Vagina (tissue), 2 donors: ENCODE measurements around the gene ASAP2. TPM values are rescaled to one million over a fixed set of nuclear protein-coding genes. Genes with fewer than 3 reads are reported as not detected.
A peak's percentile ranks its signal among the peaks of the same experiment; 100 is the strongest.
"Not testable (repeated sequence)": the region's sequence is repeated elsewhere in the genome, so short reads cannot be mapped to it uniquely, and the experiment has no call there.

Experiments used
- DNase-seq, 2 donors: peaks; one replicate each; pipeline ENCODE4 v3.0.0-alpha.2; 2017; ENCODE audit errors: extremely low spot score in 2 of 2
- H3K27ac ChIP-seq: fragments of 200-600 bp; sonication (generic); one replicate; pipeline ENCODE4 v1.5.1; 2019
- H3K27me3 ChIP-seq: fragments of 200-600 bp; sonication (generic); one replicate; pipeline ENCODE4 v1.5.1; 2019
- H3K36me3 ChIP-seq, 2 donors: fragments of 200-600 bp; sonication (generic); one replicate each; pipeline ENCODE4 v1.5.1; 2017 to 2019
- H3K4me1 ChIP-seq: fragments of 200-600 bp; sonication (generic); one replicate; pipeline ENCODE4 v1.5.1; 2019
- H3K4me3 ChIP-seq, 2 donors: fragments of 200-600 bp; sonication (generic); 1 replicate in 1 of 2; 2 replicates in 1 of 2; pipeline ENCODE4 v1.5.1; 2016 to 2019
- H3K9me3 ChIP-seq: fragments of 200-600 bp; sonication (generic); one replicate; pipeline ENCODE4 v1.5.1; 2019
- CTCF ChIP-seq, 3 experiments: fragments of 450-650 bp in 2 of 3; fragments of 200-600 bp in 1 of 3; sonication (generic) in 1 of 3; IDR thresholded peaks; one replicate each; pipeline ENCODE4 v1.5.1; 2017 to 2019; ENCODE audit warnings: antibody characterized with exemption in 3 of 3, mild to moderate bottlenecking in 2 of 3, moderate library complexity in 2 of 3
- POLR2A ChIP-seq, 2 donors: fragments of 450-650 bp; IDR thresholded peaks; one replicate each; pipeline ENCODE4 v1.6.1; 2017; ENCODE audit warnings: antibody characterized with exemption in 2 of 2, mild to moderate bottlenecking in 2 of 2, moderate library complexity in 2 of 2
- POLR2AphosphoS5 ChIP-seq, 2 donors: sonication (generic); formaldehyde crosslinking; IDR thresholded peaks; one replicate each; pipeline ENCODE4 v1.9.0; 2017; ENCODE audit warnings: antibody characterized with exemption in 2 of 2, mild to moderate bottlenecking in 2 of 2, low read depth in 1 of 2; ENCODE audit not compliant: insufficient read depth in 1 of 2
- intact Hi-C: fragments of 100-400 bp; cut with DNase I; formaldehyde crosslinking; loops from one replicate; pipeline ENCODE4 v1.15.1; 2023
- total RNA-seq: library from RNA; depleted of rRNA; stranded (reverse); fragments of >200 nt; gene quantifications from one replicate; pipeline ENCODE4 v1.2.3, GENCODE V29; 2016

Gene ASAP2
- total RNA-seq, 1 donor from 2014 or later: 36.3 TPM

DNA sequence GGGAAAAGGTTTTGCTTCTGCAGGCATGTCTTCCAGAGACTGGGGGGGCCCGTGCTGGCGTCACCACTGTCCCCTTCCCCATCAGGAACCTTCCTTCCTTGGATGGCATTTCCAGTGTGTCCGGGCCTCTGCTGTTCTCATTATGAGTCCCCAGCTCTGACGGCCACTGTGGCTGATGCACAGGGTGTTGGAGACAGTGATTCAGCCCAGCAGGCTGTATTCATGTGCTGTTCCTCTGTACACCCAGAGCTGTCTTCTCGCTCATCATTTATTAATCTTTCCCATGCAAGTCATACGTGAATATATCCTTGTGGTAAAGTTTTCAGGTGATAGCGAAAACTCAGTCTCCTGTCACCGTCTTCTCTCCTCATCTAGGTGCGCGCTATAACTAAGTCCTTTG, 57.7 kb downstream of the ASAP2 start:
- Histone ChIP-seq H3K9me3 (no peaks in the 10 kb centered on the region), H3K4me3 (no peak overlapping the region), H3K4me1 (peaks cover 52% of the 10 kb centered on the region), H3K36me3 (no peaks in the 10 kb centered on the region), H3K27ac (peak overlapping the region; percentile 90), H3K27me3 (no peaks in the 10 kb centered on the region)
- no peak for DNase-seq
- intact Hi-C loops: loop anchor here (10.0 kb wide), 1 partner anchor 50 kb away; no protein-coding TSS in a partner anchor
- TF ChIP-seq POLR2AphosphoS5 (IDR thresholded peaks at IDR 0.05; ENCODE audit: insufficient read depth in 1 of 2, low read depth in 1 of 2): no peak
- no peak for TF ChIP-seq POLR2A (IDR thresholded peaks at IDR 0.05)
- no peak for TF ChIP-seq CTCF (IDR thresholded peaks at IDR 0.05)

DNA sequence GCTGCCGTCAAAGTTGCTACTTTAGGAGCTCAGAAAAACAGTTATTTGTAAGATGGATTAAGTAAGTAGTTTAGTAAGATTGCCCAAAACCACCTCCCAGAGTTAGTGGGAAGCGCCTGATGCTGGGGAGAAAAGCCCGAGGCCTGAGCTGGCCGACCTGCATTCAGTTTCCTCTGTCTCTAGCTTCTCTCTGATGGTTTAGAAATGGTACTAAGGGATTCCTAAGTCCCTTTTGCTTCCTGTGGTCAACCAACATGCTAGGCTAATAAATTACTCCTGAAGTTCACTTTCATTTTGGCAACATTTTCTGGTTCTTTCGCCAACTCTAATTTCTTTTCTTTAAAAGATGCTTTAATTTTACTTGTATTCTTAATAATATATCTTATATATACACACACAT, 60.1 kb downstream of the ASAP2 start:
- no peak for DNase-seq
- H3K4me1 ChIP-seq: peaks cover 28% of the 10 kb centered on the region
- TF ChIP-seq CTCF (IDR thresholded peaks at IDR 0.05): no peak
- no peak for TF ChIP-seq POLR2A (IDR thresholded peaks at IDR 0.05)
- TF ChIP-seq POLR2AphosphoS5 (IDR thresholded peaks at IDR 0.05; ENCODE audit: insufficient read depth in 1 of 2, low read depth in 1 of 2): no peak

GRCh38 chr2:9267286-9267685, 60.7 kb downstream of the ASAP2 start:
- H3K4me1 ChIP-seq: peaks cover 23% of the 10 kb centered on the region
- H3K4me3 ChIP-seq, H3K27me3 ChIP-seq, H3K9me3 ChIP-seq, H3K27ac ChIP-seq, DNase-seq, H3K36me3 ChIP-seq: not testable (repeated sequence)
- intact Hi-C loops: loop anchor here (10.0 kb wide), 1 partner anchor 48 kb away; no protein-coding TSS in a partner anchor

More for the DNA sequence above, 60.1 kb downstream of the ASAP2 start:
- Histone ChIP-seq H3K9me3 (no peaks in the 10 kb centered on the region), H3K27me3 (no peaks in the 10 kb centered on the region), H3K4me3 (no peak overlapping the region), H3K36me3 (no peaks in the 10 kb centered on the region), H3K27ac (no peak overlapping the region)
- intact Hi-C loops: loop anchor here (10.0 kb wide), 1 partner anchor 48 kb away; no protein-coding TSS in a partner anchor

DNA sequence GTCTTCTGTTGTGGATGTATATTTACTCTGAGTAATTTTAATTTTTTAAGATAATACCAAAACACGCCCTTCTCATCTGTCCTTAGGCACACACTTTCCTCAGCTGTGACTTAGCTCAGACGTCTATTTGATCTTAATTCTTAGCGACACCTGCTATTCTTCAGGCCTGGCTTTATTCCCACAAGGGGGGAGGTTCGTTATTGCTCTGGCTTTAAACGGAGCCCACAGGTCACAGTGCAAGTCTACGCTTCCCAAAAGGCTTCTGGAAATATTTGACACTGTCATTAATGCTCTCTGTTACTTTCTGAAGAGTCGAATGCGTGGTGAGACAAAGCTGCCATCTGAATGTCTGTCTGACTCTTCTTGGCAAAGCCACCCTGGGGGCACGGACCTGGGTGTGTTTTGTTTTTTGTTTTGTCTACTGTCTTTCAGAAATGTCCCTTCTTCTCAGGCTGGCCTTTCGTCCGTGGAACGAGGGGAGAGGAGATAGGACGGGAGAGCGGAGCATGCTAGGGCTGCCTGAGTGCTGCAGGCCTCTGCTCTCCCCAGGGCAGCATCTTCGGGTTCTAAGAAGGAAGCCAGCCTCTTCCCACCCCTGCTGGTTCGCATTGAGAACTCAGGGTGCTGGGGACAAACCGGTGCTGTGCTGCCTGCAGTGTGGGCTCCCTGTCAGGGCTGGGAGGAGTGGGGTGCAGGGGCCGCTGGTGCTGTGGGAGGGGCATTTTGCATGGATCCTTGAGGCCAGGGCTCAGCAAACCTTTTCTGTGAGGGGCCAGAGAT, 61.9 kb downstream of the ASAP2 start:
- Histone ChIP-seq H3K27ac (no peak overlapping the region), H3K27me3 (no peaks in the 10 kb centered on the region), H3K4me1 (peaks cover 11% of the 10 kb centered on the region), H3K4me3 (no peak overlapping the region), H3K9me3 (no peaks in the 10 kb centered on the region), H3K36me3 (no peaks in the 10 kb centered on the region)
- intact Hi-C loops: loop anchor here (10.0 kb wide), 1 partner anchor 46 kb away; no protein-coding TSS in a partner anchor
- TF ChIP-seq CTCF (IDR thresholded peaks at IDR 0.05): no peak
- TF ChIP-seq POLR2AphosphoS5 (IDR thresholded peaks at IDR 0.05; ENCODE audit: insufficient read depth in 1 of 2, low read depth in 1 of 2): no peak
- TF ChIP-seq POLR2A (IDR thresholded peaks at IDR 0.05): no peak
- no peak for DNase-seq

DNA sequence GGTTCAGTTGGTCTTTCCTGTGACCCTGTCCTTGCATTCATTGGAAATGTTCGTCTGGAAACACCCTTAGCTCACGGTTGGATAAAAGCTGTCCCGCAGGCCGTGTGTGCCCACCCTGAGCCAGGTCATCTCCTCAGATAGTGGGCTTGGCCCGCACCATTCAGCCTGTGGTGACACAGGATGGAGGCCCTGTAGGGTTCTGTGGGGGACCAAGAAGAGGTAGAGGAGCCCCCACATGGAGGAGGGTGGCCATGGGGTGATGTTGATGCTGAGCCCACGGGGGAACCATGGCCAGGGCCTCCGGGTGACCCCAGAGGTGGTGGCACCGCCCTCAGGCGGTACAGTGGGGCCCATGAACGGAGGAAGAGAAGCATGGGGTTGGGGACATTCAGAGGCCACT, 62.7 kb downstream of the ASAP2 start:
- H3K4me1 ChIP-seq: peaks cover 5% of the 10 kb centered on the region
- H3K36me3 ChIP-seq: no peaks in the 10 kb centered on the region
- no peak for TF ChIP-seq POLR2AphosphoS5 (IDR thresholded peaks at IDR 0.05; ENCODE audit: insufficient read depth in 1 of 2, low read depth in 1 of 2)
- TF ChIP-seq CTCF (IDR thresholded peaks at IDR 0.05): no peak
- TF ChIP-seq POLR2A (IDR thresholded peaks at IDR 0.05): no peak
- no peak overlapping the region for H3K27ac ChIP-seq
- H3K27me3 ChIP-seq: no peaks in the 10 kb centered on the region
- H3K9me3 ChIP-seq: no peaks in the 10 kb centered on the region
- intact Hi-C loops: loop anchor here (10.0 kb wide), 1 partner anchor 46 kb away; no protein-coding TSS in a partner anchor
- DNase-seq: no peak
- no peak overlapping the region for H3K4me3 ChIP-seq
